Hair follicle dermal papilla cell (primary cell): ENCODE measurements around the gene NATD1. TPM values are rescaled to one million over a fixed set of nuclear protein-coding genes. Genes with fewer than 3 reads are reported as not detected.

Experiments
- small RNA-seq: library from RNA; depleted of rRNA; stranded (forward); fragments of <200 nt; gene quantifications from one replicate; pipeline ENCODE3, GENCODE V24; 2012
- total RNA-seq: library from RNA; depleted of rRNA; stranded (reverse); fragments of >200 nt; gene quantifications from 2 replicates; pipeline ENCODE4 v1.2.3, GENCODE V29; 2012

Gene NATD1, protein sequence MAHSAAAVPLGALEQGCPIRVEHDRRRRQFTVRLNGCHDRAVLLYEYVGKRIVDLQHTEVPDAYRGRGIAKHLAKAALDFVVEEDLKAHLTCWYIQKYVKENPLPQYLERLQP
- total RNA-seq = 7.3 and 9.1 TPM in 2 replicates

DNA sequence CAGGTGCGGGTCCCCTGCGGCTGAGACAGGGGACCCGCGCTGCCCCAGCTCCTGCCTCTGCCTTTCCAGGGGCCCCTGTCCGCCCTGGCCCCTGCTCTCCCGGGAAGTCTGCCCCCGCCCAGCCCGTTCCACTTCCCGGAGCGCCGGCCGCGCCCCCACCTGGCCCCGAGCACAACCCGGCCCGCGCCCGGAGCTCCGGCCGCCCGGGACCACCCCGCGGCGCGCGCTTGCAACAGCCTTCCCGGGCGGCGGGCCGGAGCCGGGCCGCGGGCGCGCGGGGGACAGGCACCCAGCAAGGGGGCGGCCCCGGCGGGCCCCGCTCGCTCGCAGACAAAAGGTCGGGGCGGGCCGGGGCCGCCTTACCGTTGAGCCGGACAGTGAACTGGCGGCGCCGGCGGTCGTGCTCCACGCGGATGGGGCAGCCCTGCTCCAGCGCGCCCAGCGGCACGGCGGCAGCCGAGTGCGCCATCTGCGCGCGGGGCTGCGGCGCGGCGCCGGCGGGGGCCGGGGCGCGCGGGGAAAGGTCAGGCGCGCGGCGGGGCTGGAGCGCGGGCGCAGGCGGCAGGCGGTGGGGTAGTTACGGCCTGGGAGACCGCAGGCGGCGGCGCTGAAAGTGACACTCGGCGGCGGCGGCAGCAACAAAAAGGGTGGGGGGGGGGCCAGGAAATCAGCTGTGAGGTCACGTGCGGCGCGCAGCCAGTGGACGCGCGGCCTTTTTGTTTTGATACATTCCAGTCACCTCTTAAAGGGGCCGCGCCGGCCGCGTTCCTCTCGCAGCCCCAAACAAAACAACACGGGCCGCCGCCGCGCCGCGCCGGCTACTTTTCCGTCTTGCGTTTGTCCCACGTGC lies at the start of gene NATD1:
TSS of gene NATD1 (minus strand) at position 615 of the 850 bp plus-strand sequence. CDS start at position 469, 146 bp downstream.

DNA sequence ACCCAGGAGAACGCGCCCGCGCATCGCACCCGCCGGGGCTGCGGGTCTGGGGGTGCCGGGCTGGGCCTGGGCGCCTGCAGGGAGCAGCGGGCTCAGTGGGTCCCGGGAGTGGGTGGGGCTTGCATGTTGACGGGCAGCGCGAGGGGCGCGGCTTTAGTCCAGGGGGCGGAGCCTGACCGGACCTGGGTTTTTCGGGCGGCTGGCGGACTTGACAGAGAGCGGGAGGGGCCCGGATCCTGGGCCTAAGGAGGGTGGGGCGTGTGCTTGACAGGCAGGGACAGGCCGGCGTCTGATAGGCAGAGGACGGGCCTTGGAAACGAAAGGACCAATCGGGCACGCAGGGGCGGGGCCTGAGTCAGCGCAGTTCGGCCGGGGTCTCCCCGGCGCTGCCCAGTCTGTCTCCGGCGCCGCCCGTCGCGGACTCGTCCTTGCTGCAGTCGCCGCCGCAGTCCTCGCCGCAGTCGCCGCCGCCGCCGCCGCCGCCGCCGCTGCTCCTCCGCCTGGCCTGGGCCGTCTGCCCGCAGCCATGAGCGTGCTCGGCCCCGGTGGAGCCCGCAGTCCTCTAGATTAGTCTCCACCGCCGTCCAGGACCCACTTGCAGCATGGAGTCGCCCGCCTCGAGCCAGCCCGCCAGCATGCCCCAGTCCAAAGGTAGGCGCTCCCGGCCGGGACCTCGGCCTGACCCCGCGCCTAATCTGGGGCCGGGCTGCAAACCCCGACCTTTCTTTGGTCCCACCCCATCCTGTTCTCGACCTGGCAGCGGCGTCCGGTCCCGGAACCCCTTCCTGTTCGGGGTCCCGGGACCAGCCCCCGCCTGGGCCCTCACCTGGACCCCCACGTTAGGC lies 31.3 kb upstream of the NATD1 start, which contains the start of gene MAP2K3:
TSS of gene MAP2K3 (plus strand) at position 393 of the 845 bp plus-strand sequence. CDS start at position 603, 210 bp downstream.

DNA sequence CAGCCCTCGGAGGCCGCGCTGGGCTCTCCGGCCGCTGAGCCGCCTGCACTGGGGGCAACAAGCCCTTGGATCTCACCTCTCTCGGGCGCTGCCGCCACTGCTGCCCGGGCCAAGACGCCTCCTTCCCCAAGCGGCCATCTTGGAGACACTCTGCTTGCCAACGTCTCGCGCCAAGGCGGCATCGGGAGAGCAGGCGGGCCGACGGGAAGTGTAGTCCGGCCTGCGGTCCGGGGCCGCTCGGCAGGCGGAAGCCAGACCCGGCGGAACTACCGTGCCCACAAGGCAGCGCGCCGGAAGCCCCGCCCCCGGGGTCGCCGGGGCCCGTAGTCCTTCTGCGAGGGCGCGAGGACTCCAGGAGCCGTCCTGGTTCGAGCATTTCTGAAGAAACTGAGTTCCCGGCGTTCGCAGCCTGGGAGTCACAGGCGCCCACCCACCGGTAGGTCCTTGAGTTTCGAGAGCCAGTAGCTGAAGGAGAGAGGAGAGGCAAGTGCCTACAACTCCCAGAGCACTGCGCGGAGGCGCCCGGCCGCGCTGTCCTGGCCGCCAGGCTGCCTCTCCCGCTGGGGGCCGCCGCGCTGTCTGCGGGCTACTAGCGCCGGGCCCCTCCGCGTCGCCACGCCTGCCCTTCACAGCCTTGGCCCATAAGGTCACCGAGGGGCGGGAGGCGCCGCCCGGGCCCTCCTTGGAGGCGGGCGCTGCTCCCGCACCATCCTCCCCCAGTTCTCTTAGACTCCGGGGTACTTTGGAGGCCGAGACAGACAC lies 39.0 kb downstream of the NATD1 start, which contains the start of gene TMEM11:
TSS of gene TMEM11 (minus strand) at position 147 of the 762 bp plus-strand sequence. CDS start at position 138, 9 bp downstream.

Small RNAs within 50 kb of the gene (small RNA-seq; reads per million reads assigned to genes)
- not detected for gene RN7SL426P

Other genes starting within 250 kb of the NATD1 start
- gene USP22, start 210.4 kb downstream of the NATD1 start, total RNA-seq = 363 and 423 TPM in 2 replicates
- 8.8 and 14.2 TPM in 2 replicates for gene DHRS7B, start 126.4 kb downstream of the NATD1 start, total RNA-seq
- gene TMEM11, start 39.2 kb downstream of the NATD1 start, total RNA-seq = 23.4 and 25.2 TPM in 2 replicates
- 19.6 and 27.2 TPM in 2 replicates for gene MAP2K3, start 31.3 kb upstream of the NATD1 start, total RNA-seq
- gene KCNJ12, start 122.9 kb upstream of the NATD1 start, total RNA-seq = 0.49 and 0.61 TPM in 2 replicates